Suprapubic skin (tissue), 3 donors: ENCODE results near the gene VWF.

Experiments used
- CTCF ChIP-seq, 2 donors: fragments of 200-600 bp in 1 of 2; fragments of 450-650 bp in 1 of 2; sonication (generic) in 1 of 2; IDR thresholded peaks; one replicate each; pipeline ENCODE4 v1.5.1; 2016 to 2019; ENCODE audit warnings: antibody characterized with exemption in 2 of 2, mild to moderate bottlenecking in 1 of 2, moderate library complexity in 1 of 2
- EP300 ChIP-seq: sonication (generic); formaldehyde crosslinking; IDR thresholded peaks from one replicate; pipeline ENCODE4 v1.6.1; 2017; ENCODE audit warnings: antibody characterized with exemption
- POLR2A ChIP-seq, 2 donors: fragments of 450-650 bp; IDR thresholded peaks; one replicate each; pipeline ENCODE4 v1.6.1; 2017; ENCODE audit warnings: antibody characterized with exemption in 2 of 2, mild to moderate bottlenecking in 2 of 2, moderate library complexity in 2 of 2

- TF ChIP-seq CTCF (IDR thresholded peaks at IDR 0.05) (no peak), EP300 (no peak), POLR2A (IDR thresholded peaks at IDR 0.05) (no peak)
Measured at GRCh38 chr12:6143303-6143675, 18.8 kb upstream of the VWF start.
